ENCODE measurements around the gene DNAJC21. TPM values are rescaled to one million over a fixed set of nuclear protein-coding genes. Genes with fewer than 3 reads are reported as not detected.

The DNAJC21 gene
- total and polyA plus RNA-seq, 9 of the 15 experiments (the other 6 are each of a cell fraction or from before 2014, with no cell fraction given): 26.6 to 105 (median 70.7) TPM

- Histone ChIP-seq H3K36me3 (ENCODE audit: control insufficient read depth, insufficient read depth, low read length) (peaks cover 18% of the 10 kb centered on the region), H3K4me3 (no peak overlapping the region), H3K9ac (ENCODE audit: insufficient read depth in 1 of 2, low read depth in 2 of 2, low read length in 2 of 2) (no peak overlapping the region), H3K9me3 (replicated peaks; ENCODE audit: control insufficient read depth, insufficient read depth, low read depth, low read length) (no peaks in the 10 kb centered on the region), H4K20me1 (replicated peaks; ENCODE audit: control insufficient read depth, insufficient read depth, low read length) (no peaks in the 10 kb centered on the region), H3K27ac (ENCODE audit: extremely low read depth, low read depth, low read length) (no peak overlapping the region), H3K9me1 (ENCODE audit: control insufficient read depth, insufficient read depth, low read length) (no peaks in the 10 kb centered on the region), H3K4me2 (ENCODE audit: insufficient read depth, low read length) (no peak overlapping the region), H3K4me1 (replicated peaks in 1 of 2; ENCODE audit: control insufficient read depth in 2 of 2, insufficient read depth in 2 of 2, low read length in 2 of 2) (peaks cover 11 to 19% of the 10 kb centered on the region in 2 experiments), H2AFZ (ENCODE audit: low read depth, low read length) (no peak overlapping the region), H3K79me2 (ENCODE audit: control insufficient read depth, insufficient read depth, low read length) (no peaks in the 10 kb centered on the region), H3K27me3 (ENCODE audit: control insufficient read depth in 2 of 2, insufficient read depth in 2 of 2, low read length in 2 of 2) (no peaks in the 10 kb centered on the region)
- intact Hi-C loops (cut with micrococcal nuclease) (no loop called here), in situ Hi-C loops (cut with MboI) (loop anchor here (25.0 kb wide), 1 partner anchor 1438 kb away; no protein-coding TSS in a partner anchor)
- 74% methylated on average over 6 of the region's 6 CpGs for WGBS (ENCODE audit: insufficient coverage, low coverage, missing lambda C conversion rate)
- TF ChIP-seq ZNF24 (IDR thresholded peaks at IDR 0.05) (no peak), MXD1 (CRISPR knock-in tag; IDR thresholded peaks at IDR 0.05; ENCODE audit: borderline replicate concordance, poor library complexity, severe bottlenecking) (no peak), PYGO2 (tag; IDR thresholded peaks at IDR 0.05) (no peak), SMAD3 (CRISPR knock-in tag; conservative IDR thresholded peaks at IDR 0.05) (no peak), ZNF121 (CRISPR knock-in tag; conservative IDR thresholded peaks at IDR 0.05) (no peak), USF1 (CRISPR knock-in tag; IDR thresholded peaks at IDR 0.05) (no peak), MYC (IDR thresholded peaks at IDR 0.05; ENCODE audit: low read depth, low read length) (no peak), MYC (CRISPR knock-in tag; IDR thresholded peaks at IDR 0.05; ENCODE audit: borderline replicate concordance, low read depth) (no peak), ZNF586 (CRISPR knock-in tag; conservative IDR thresholded peaks at IDR 0.05) (no peak), E2F8 (IDR thresholded peaks at IDR 0.05; ENCODE audit: low read depth, partially characterized antibody) (no peak), SPI1 (IDR thresholded peaks at IDR 0.05; ENCODE audit: borderline replicate concordance, low read depth, low read length) (no peak), RFX7 (CRISPR knock-in tag; IDR thresholded peaks at IDR 0.05) (no peak), NBN (IDR thresholded peaks at IDR 0.05; ENCODE audit: low read depth) (no peak), ZNF551 (CRISPR knock-in tag; IDR thresholded peaks at IDR 0.05) (no peak), SAP30 (IDR thresholded peaks at IDR 0.05; ENCODE audit: borderline replicate concordance, insufficient read depth, low read depth, low read length, poor library complexity, severe bottlenecking) (no peak), EHMT2 (IDR thresholded peaks at IDR 0.05) (no peak), SMAD4 (CRISPR knock-in tag; conservative IDR thresholded peaks at IDR 0.05) (no peak), PTRF (tag; IDR thresholded peaks at IDR 0.05) (no peak), CTBP1 (IDR thresholded peaks at IDR 0.05; ENCODE audit: borderline replicate concordance) (no peak)
- ChIA-PET CTCF (ENCODE audit: low intra/inter-chr PET ratio) (no interaction called here), POLR2A (interaction anchor here (0.8 to 1.0 kb wide), 2 partner anchors 14 to 415 kb away, joined by 4 to 8 read pairs; partner anchors contain the start of genes BRIX1 and RAD1)
- no TSS peak for BruUV-seq (replicated peaks)
- DNase-seq (ENCODE audit: extremely low read depth in 1 of 4, low spot score in 3 of 4) (no peak), FAIRE-seq (no peak), ATAC-seq (no peak)
Measured at GRCh38 chr5:34900652-34901051, 28.7 kb upstream of the DNAJC21 start.
